SKM-1 treated with dmso at 0.1 percent for 144 hours (cell line): ENCODE measurements around the gene CPPED1.

Source experiments
- DNase-seq: peaks from one replicate; lab custom pipeline; 2025; ENCODE audit not compliant: unreplicated experiment; lab: John Stamatoyannopoulos, UW

The CPPED1 gene

DNA sequence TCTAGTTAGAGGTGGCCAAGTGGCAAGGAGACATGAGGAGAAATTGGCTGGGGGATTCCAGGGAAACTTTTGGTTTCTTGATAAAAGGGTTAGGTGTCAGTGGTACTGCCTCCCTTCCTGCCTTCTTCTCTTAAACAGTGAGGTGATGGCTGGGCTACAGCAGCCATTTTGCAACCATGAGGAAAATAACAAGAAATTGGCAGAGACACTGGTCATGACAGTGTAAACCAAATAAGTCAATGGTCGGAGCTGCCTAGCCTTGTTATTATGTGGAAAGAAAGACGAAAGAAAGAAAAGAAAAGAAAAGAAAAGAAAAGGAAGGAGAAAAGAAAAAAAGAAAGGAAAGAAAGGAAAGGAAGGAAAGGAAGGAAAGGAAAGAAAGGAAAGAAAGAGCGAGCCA lies 63.9 kb downstream of the CPPED1 start:
- no peak for DNase-seq

DNA sequence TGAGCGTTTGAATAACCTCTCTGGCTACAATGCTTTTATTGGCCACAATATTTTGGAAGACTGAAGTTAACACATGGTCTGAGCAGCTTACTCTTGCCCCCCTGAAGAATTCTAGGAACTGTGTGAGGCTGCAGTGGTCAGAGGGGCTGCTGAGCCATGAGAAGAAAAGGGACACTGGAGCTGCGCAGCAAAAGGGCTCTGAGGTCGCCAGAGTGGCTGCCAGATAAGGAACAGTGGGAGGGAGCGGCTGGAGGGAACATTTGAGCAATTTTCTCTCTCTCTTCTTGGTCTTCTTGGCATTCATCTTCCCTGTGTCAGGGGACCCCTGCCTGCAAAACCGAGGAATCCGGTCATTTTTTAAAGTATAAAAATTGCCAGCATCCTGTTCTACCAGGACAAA lies 66.1 kb downstream of the CPPED1 start:
- DNase-seq: no peak

- DNase-seq: no peak
Observed at GRCh38 chr16:12735805-12736204, 67.9 kb downstream of the CPPED1 start.

- DNase-seq: no peak
Observed at GRCh38 chr16:12732600-12732999, 71.1 kb downstream of the CPPED1 start.

DNA sequence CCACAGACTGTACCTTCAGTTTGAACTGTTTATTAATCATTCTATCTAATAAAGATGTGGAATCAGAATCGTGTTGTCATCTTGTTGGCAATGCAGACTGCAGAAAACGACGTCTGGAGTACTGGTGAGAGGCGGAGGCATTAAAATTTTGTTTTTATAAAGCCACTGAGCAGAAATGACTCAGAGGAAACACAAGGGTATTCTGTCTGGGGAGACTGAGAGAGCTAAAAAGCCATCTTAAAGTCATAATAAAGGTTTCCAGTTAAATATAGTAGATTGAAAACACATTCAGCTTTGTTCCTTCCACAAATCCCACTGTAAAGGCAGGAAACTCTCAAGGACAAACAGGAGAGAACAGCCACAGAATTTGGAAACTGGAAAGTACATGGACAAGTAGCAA lies 74.2 kb downstream of the CPPED1 start:
- DNase-seq: no peak

DNA sequence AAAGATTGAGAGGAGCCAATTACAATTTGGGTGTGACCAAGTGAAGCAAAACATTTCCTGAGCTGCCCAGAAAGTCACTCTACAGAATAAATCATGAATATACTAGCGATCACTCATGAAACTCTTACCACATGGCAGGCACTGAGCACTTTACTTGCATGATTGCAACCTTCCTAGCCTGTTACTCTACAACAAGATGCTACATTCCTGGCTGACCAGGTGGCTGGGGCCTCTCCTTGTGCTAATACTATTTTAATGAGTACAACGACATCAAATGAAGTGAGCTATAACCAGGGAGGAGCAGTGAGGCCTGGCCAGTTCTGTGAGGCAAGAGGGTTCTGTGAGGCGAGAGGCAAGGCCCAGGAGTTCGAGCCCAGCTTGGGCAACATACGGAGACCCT lies 75.2 kb downstream of the CPPED1 start:
- DNase-seq: no peak

- no peak for DNase-seq
Observed at GRCh38 chr16:12724226-12724625, 79.5 kb downstream of the CPPED1 start.

GRCh38 chr16:12723681-12724080 lies 80.0 kb downstream of the CPPED1 start:
- DNase-seq: no peak

- no peak for DNase-seq
Observed at GRCh38 chr16:12721841-12722421, 81.8 kb downstream of the CPPED1 start.

DNA sequence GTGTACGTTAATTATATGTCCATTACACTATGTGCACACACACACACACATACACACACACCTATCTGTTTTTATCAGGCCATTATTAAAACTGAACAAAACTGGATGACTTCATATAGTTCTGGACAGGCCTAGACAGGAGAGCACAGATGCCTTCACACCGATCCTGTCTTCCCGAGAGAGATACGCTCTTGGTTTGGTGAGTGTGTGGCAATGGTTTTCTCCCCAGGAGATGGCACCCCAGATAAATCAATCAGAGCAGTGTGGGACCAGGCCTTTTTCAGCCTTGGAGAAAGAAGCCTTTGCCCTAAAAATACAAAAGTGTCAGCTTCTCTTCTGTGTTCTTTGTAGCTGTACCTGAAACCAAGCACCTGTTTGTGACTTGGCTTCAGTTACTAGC lies 83.7 kb downstream of the CPPED1 start:
- DNase-seq: no peak

DNA sequence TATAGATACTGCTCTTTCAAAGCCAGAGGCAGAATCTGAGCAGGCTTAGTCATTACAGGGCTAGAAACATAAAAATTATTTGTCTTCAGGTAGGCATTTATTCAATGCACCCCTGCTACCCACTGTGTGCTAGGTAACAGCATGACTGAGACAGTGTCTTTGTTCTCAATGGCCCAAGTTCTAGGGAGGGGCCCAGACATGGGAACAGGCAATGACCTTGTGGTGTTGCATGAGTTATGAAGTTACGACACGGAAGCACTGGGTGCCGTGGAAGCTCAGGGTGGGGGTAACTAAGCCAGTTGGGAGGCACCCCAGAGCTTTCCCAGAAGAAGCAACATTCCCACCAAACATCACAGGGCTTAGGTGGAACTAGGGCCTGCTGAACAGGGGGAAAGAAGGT lies 87.0 kb downstream of the CPPED1 start:
- DNase-seq: no peak

DNA sequence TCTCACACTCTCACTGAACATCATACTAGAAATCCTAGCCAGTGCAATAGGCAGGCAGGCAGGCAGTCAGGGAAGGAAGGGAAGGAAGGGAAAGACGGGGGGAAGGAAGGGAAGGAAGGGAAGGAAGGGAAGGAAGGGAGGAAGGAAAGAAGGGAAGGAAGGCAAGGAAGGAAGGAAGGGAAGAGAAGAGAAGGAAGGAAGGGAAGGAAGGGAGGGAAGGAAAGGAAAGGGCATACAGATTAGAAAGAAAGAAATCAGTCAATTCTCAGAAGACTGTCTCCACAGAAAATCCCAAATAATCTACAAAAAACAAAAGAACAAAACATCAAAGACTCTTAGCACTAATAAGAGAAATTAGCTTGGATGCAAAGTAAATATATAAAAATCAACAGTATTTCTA lies 93.9 kb downstream of the CPPED1 start:
- no peak for DNase-seq

DNA sequence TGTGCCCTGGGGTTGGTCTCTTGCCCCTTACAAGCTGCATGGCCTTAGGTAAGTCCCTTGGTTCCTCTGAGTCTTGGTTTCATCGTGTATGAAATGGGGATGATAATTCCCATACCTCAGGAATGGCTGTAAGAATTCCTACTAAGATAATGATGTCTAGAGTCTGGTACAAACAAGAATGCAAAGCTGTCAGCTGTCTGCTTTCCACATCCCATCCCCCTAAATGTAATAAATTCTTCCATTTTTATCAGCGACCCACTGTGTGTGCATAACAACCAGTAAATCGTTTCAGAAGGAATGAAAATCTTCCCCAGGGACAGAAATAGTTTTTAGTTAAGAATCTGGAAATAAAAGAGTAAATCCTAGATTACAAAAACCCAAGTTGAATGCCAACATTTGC lies 95.4 kb downstream of the CPPED1 start:
- no peak for DNase-seq

DNA sequence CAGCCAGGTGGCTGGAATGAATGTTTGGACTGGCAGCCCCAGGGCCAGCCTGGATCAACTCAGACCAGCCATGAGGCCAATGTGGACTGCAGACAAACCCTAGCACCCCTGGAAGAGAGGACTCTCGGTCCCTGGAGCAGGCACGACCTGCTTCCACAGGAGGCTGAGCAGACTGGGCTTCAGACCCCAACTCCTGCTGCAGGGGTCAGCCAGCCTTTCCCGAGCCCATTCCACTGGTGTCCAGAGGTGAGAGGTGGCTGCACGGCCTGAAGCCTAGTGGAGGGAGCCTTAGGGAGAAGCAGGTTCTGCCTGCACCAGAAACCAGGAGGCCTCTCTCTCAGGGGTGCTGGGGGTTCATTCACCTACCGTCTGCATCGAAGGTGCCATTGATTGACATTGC lies 97.1 kb downstream of the CPPED1 start:
- DNase-seq: no peak

GRCh38 chr16:12704492-12705111 lies 99.1 kb downstream of the CPPED1 start:
- no peak for DNase-seq

- DNase-seq: no peak
Observed at GRCh38 chr16:12703935-12704334, 99.8 kb downstream of the CPPED1 start.

DNA sequence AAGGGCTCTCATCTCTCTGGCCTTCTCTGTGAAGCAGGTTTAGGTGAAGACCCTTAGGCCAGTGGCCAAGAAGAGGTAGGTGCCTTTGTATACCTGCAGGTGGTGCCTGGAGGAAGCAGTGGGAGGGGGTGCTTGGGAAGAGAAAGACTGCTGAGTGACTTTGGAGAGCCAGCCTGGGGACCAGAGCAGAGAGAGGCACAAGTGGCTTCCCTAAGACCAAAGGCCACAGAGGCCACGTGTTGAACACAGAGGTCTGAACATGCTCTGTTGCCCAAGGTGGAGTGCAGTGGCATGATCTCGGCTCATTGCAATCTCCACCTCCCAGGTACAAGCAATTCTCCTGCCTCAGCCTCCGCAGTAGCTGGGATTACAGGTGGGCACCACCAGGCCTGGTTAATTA lies 103.5 kb downstream of the CPPED1 start:
- no peak for DNase-seq

- no peak for DNase-seq
Observed at GRCh38 chr16:12699161-12699560, 104.5 kb downstream of the CPPED1 start.

- DNase-seq: no peak
Observed at GRCh38 chr16:12697437-12697836, 106.2 kb downstream of the CPPED1 start.

GRCh38 chr16:12695454-12695853 lies 108.2 kb downstream of the CPPED1 start:
- no peak for DNase-seq

GRCh38 chr16:12690024-12690423 lies 113.7 kb downstream of the CPPED1 start:
- DNase-seq: no peak

GRCh38 chr16:12688951-12689850 lies 114.5 kb downstream of the CPPED1 start:
- DNase-seq: no peak
